Fibroblast of mammary gland (primary cell): ENCODE data around the gene ZNF831.

Source experiments
- DNase-seq: peaks from one replicate; pipeline ENCODE4 v3.0.0-alpha.2; 2010; ENCODE audit warnings: low read depth
- H3K4me3 ChIP-seq: 2 replicates; pipeline ENCODE4 v1.5.1; 2011; ENCODE audit warnings: low read depth, mild to moderate bottlenecking, low read length, moderate library complexity; ENCODE audit not compliant: control insufficient read depth
- TF ChIP-seq, protein P1 (sequence below): conservative IDR thresholded peaks from 2 replicates; pipeline ENCODE4 v1.5.1; 2011; ENCODE audit warnings: low read depth, low read length, inconsistent platforms; ENCODE audit not compliant: control insufficient read depth, insufficient read depth

ZNF831 gene

DNA sequence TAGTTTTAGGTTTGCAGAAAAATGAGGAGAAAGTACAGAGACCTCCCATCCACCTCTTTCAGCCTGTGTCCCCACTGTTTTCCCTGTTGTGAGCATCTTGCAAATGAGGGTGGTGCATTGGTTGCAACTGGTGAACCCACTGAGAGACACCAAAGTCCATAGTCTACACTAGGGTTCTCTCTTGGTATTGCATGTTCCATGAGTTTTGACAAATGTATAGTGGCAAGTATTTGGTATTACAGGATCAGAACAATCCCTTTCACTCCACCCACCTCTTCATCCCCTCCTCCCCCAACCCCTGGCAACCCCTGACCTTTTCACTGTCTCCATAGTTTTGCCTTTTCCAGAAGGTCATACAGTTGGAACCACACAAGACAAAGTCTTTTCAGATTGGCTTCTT, 20.1 kb downstream of the ZNF831 start:
- DNase-seq, result no peak
- TF ChIP-seq, protein P1, sequence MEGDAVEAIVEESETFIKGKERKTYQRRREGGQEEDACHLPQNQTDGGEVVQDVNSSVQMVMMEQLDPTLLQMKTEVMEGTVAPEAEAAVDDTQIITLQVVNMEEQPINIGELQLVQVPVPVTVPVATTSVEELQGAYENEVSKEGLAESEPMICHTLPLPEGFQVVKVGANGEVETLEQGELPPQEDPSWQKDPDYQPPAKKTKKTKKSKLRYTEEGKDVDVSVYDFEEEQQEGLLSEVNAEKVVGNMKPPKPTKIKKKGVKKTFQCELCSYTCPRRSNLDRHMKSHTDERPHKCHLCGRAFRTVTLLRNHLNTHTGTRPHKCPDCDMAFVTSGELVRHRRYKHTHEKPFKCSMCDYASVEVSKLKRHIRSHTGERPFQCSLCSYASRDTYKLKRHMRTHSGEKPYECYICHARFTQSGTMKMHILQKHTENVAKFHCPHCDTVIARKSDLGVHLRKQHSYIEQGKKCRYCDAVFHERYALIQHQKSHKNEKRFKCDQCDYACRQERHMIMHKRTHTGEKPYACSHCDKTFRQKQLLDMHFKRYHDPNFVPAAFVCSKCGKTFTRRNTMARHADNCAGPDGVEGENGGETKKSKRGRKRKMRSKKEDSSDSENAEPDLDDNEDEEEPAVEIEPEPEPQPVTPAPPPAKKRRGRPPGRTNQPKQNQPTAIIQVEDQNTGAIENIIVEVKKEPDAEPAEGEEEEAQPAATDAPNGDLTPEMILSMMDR, result no peak
- no peak overlapping the region for H3K4me3 ChIP-seq

DNA sequence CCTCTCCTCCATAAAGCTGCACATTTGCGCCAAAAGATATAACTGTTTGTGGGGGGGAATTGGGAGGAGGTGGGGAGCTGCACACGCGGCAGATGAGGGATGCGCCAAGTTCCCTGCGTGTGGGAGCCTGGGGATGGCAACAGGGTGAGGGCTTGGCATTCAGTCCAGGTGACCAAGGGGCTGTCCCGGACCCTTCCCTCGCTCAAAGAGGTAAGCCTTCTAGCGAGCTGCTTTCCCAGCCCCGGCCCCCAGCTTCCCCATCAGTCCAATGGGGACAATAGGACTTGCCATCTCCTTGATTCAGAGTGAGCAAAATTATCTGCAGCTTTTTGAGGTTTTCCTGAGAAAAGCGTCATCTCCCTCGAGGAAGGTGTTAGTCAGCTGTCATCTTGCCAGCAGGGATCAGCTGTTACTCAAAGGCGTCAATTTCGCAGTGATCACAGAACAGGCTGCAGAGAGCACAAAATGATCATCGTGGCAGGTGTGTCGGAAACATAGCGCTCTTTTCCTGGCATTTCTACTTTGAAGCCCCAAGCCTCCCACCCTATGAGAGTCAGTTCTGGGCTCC, 21.3 kb downstream of the ZNF831 start:
- TF ChIP-seq, protein P1, result no peak
- H3K4me3 ChIP-seq, result no peak overlapping the region
- DNase-seq, result peak; percentile 29

DNA sequence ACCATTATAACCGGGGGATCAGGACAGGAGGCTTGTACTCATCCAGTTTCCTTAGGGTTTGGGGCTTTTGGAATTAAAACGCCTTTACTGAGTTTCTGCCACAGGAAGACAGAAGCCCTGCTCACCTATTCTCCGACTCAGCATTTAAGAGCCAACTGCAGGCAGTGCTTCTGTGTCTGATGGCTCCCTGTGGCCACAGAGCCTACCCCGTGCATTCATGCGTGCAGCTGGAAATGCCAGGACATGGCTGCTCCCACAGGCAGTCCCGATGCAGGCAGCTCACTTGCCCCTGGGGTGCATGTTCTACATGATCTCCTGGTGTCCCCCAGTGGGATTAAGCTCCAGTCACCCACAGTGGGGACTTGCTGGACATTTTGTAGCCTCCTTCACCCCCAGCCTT, 22.2 kb downstream of the ZNF831 start:
- TF ChIP-seq, protein P1, result no peak
- no peak for DNase-seq
- H3K4me3 ChIP-seq, result no peak overlapping the region

- H3K4me3 ChIP-seq, result no peak overlapping the region
- TF ChIP-seq, protein P1, result no peak
- no peak for DNase-seq
Measured at GRCh38 chr20:59190466-59190865, 26.8 kb downstream of the ZNF831 start.

DNA sequence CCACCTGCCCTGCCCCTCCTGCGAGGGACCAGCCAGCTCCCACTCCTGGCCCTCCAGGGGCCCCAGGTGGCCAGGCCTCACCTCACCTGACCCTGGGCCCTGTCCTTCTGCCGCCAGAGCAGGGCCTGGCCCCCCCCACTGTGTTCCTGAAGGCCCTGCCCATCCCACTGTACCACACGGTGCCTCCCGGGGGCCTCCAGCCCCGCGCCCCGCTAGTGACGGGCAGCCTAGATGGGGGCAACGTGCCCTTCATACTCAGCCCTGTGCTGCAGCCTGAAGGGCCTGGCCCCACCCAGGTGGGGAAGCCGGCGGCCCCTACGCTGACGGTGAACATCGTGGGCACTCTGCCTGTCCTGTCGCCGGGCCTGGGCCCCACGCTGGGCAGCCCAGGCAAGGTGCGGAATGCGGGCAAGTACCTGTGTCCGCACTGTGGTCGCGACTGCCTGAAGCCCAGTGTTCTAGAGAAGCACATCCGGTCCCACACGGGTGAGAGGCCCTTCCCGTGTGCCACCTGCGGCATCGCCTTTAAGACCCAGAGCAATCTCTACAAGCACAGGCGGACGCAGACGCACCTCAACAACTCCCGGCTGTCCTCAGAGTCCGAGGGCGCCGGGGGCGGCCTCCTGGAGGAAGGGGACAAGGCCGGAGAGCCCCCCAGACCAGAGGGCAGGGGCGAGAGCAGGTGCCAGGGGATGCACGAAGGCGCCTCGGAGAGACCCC, 27.6 kb downstream of the ZNF831 start:
- TF ChIP-seq, protein P1, result no peak
- no peak for DNase-seq
- H3K4me3 ChIP-seq, result no peak overlapping the region

- no peak overlapping the region for H3K4me3 ChIP-seq
- DNase-seq, result no peak
- TF ChIP-seq, protein P1, result no peak
Measured at GRCh38 chr20:59191756-59192532, 28.3 kb downstream of the ZNF831 start.
